ENCODE data around the gene NUDT6.

NUDT6 gene

GRCh38 chr4:122903766-122904288 is 18.6 kb downstream of the NUDT6 start:
- H3K27ac ChIP-seq: no peak overlapping the region
- TF ChIP-seq ZFX (IDR thresholded peaks at IDR 0.05) (no peak), CTCF (conservative IDR thresholded peaks at IDR 0.05) (no peak)

GRCh38 chr4:122901247-122902010 is 21.0 kb downstream of the NUDT6 start:
- no peak overlapping the region for H3K27ac ChIP-seq
- TF ChIP-seq CTCF (conservative IDR thresholded peaks at IDR 0.05) (no peak), ZFX (IDR thresholded peaks at IDR 0.05) (no peak)

- TF ChIP-seq ZFX (IDR thresholded peaks at IDR 0.05) (no peak), CTCF (conservative IDR thresholded peaks at IDR 0.05) (no peak)
- no peak overlapping the region for H3K27ac ChIP-seq
Measured at GRCh38 chr4:122900314-122900713, 22.1 kb downstream of the NUDT6 start.

- TF ChIP-seq CTCF (conservative IDR thresholded peaks at IDR 0.05) (no peak), ZFX (IDR thresholded peaks at IDR 0.05) (no peak)
- no peak overlapping the region for H3K27ac ChIP-seq
Measured at GRCh38 chr4:122899682-122900081, 22.7 kb downstream of the NUDT6 start.

GRCh38 chr4:122898370-122899150 is 23.8 kb downstream of the NUDT6 start:
- H3K27ac ChIP-seq: no peak overlapping the region
- TF ChIP-seq CTCF (conservative IDR thresholded peaks at IDR 0.05): no peak
- no peak for TF ChIP-seq ZFX (IDR thresholded peaks at IDR 0.05)

- no peak overlapping the region for H3K27ac ChIP-seq
- TF ChIP-seq CTCF (conservative IDR thresholded peaks at IDR 0.05) (no peak), ZFX (IDR thresholded peaks at IDR 0.05) (no peak)
Measured at GRCh38 chr4:122896270-122896669, 26.1 kb downstream of the NUDT6 start.
